Eye (tissue), 1 donor: Measurements from ENCODE around the gene CD300E.
A peak's percentile ranks its signal among the peaks of the same experiment; 100 is the strongest.
"Not testable (repeated sequence)": the region's sequence is repeated elsewhere in the genome, so short reads cannot be mapped to it uniquely, and the experiment has no call there.

Experiments used
- DNase-seq: peaks from one replicate; pipeline ENCODE4 v3.0.0-alpha.2; 2015

The CD300E gene

GRCh38 chr17:74633326-74633725 is 9.8 kb upstream of the CD300E start:
- DNase-seq: no peak

- DNase-seq: no peak
Measured at GRCh38 chr17:74632617-74633016, 9.1 kb upstream of the CD300E start.

GRCh38 chr17:74631468-74632450 is 8.2 kb upstream of the CD300E start:
- no peak for DNase-seq

GRCh38 chr17:74630251-74630650 is 6.7 kb upstream of the CD300E start:
- DNase-seq: not testable (repeated sequence)

GRCh38 chr17:74625661-74626060 is 2.1 kb upstream of the CD300E start:
- no peak for DNase-seq

GRCh38 chr17:74624131-74624530 is 593 bp upstream of the CD300E start:
- no peak for DNase-seq

GRCh38 chr17:74619077-74619673 is 4.4 kb downstream of the CD300E start:
- DNase-seq: no peak

- DNase-seq: no peak
Measured at GRCh38 chr17:74618451-74618850, 5.1 kb downstream of the CD300E start.

- no peak for DNase-seq
Measured at GRCh38 chr17:74616696-74617095, 6.8 kb downstream of the CD300E start.

GRCh38 chr17:74612046-74612445 is 11.5 kb downstream of the CD300E start:
- DNase-seq: no peak

GRCh38 chr17:74610108-74610507 is 13.4 kb downstream of the CD300E start:
- no peak for DNase-seq

GRCh38 chr17:74608511-74608910 is 15.0 kb downstream of the CD300E start:
- no peak for DNase-seq

GRCh38 chr17:74607221-74607620 is 16.3 kb downstream of the CD300E start:
- DNase-seq: no peak

GRCh38 chr17:74606050-74606449 is 17.5 kb downstream of the CD300E start:
- DNase-seq: no peak

- DNase-seq: no peak
Measured at GRCh38 chr17:74605361-74605760, 18.2 kb downstream of the CD300E start.

GRCh38 chr17:74604761-74605160 is 18.8 kb downstream of the CD300E start:
- no peak for DNase-seq

- DNase-seq: no peak
Measured at GRCh38 chr17:74604200-74604599, 19.3 kb downstream of the CD300E start.

- DNase-seq: no peak
Measured at GRCh38 chr17:74603746-74604145, 19.8 kb downstream of the CD300E start.

- no peak for DNase-seq
Measured at GRCh38 chr17:74603037-74603635, 20.4 kb downstream of the CD300E start.

GRCh38 chr17:74601944-74602572 is 21.5 kb downstream of the CD300E start:
- peak; percentile 57 for DNase-seq

GRCh38 chr17:74599448-74599939 is 24.0 kb downstream of the CD300E start:
- DNase-seq: peak; percentile 18

GRCh38 chr17:74599023-74599399 is 24.5 kb downstream of the CD300E start:
- DNase-seq: peak; percentile 10
